Hippocampal formation (tissue), 2 donors: Measurements from ENCODE around the gene TMEM256.
A peak's percentile ranks its signal among the peaks of the same experiment; 100 is the strongest.
"Not testable (repeated sequence)": the region's sequence is repeated elsewhere in the genome, so short reads cannot be mapped to it uniquely, and the experiment has no call there.

Source experiments
- DNase-seq, 2 donors: peaks; one replicate each; lab custom pipeline; 2025; lab: John Stamatoyannopoulos, UW

Gene TMEM256

DNA sequence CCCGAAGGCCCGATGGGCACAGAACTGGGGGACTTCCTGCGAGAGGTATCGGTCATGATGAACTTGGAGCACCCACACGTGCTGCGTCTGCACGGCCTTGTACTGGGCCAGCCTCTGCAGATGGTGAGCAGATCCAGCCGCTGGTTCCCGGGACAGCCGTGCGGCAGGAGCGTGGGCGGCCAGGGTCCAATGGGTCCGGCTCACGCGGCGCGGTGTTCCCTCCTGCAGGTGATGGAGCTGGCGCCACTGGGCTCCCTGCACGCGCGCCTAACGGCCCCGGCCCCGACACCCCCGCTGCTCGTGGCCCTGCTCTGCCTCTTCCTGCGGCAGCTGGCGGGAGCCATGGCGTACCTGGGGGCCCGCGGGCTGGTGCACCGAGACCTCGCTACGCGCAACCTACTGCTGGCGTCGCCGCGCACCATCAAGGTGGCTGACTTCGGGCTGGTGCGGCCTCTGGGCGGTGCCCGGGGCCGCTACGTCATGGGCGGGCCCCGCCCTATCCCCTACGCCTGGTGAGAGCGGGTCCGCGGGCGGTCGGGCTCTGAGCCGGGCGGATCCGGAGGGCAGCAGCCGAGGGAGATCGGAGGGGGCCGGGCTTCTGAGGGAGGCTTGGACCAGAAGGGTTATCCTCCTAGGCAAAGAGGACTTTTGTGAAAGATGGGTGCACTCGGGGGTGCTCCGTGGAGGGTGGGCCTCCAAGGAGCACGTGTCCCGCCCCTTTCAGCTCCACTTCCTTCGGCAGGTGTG lies 20.0 kb downstream of the TMEM256 start:
- no peak for DNase-seq

DNA sequence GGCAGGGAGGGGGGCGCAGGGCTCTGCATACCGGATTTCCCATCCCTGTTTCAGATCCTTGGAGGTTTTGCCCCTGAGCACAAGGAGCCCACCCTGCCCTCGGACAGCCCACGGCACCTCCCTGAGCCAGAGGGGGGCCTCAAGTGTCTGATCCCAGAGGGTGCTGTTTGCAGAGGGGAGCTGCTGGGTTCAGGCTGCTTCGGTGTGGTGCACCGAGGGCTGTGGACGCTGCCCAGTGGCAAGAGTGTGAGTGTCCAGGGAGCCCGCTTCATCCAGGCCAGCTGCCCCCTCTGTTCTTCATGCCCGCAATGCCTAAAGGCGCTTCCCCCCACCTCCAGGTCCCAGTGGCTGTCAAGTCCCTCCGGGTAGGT lies 20.5 kb downstream of the TMEM256 start:
- DNase-seq, result no peak

DNA sequence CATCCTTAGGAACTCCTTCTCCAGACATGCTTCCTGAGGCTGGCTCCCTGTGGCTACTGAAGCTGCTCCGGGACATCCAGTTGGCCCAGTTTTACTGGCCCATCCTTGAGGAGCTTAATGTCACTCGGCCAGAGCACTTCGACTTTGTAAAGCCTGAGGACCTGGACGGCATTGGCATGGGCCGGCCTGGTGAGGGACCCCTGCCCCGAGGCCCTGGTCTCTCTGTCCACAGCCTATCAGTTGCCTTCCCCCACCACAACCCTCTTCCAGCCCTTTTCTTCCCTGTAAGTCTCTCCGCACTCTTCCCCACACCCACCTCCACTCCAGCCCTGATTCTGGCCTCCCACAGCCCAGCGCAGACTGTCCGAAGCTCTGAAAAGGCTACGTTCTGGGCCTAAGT lies 21.0 kb downstream of the TMEM256 start:
- DNase-seq, result no peak

GRCh38 chr17:7380855-7381683 lies 22.8 kb downstream of the TMEM256 start, which contains the start of gene TNK1:
TNK1 (plus strand) TSS chr17:7381089; CDS start chr17:7382927, 1,838 bp downstream.
- no peak for DNase-seq

GRCh38 chr17:7380321-7380720 lies 23.6 kb downstream of the TMEM256 start:
- DNase-seq, result no peak

DNA sequence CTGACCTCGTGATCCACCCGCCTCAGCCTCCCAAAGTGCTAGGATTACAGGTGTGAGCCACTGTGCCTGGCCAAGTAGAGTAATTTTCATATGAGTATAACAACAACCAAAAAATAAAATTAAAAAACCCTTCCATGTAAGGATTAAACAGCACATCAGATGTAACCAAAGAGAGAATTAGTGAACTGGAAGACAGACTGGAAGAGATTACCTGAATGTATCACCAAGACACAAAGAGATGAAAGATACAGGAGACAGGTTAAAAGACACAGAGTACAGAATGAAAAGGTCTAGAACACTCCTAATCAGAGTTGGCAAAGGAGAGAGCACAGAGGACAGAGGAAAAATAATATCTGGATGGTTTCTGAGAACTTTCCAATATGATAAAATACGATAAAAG lies 24.8 kb downstream of the TMEM256 start:
- DNase-seq, result no peak

DNA sequence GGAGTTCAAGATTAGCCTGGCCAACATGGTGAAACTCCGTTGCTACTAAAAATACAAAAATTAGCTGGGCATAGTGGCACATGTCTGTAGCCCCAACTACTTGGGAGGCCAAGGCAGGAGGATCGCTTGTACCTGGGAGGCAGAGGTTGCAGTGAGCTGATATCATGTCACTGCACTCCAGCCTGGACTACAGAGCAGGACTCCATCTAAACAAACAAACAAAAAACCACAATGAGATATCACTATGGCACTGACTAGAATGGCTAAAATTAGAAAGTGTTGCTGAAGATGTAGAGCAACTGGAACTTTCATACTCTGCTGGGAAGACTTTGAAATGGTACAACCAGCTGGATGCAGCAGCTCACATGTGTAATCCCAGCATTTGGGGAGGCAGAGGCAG lies 29.5 kb downstream of the TMEM256 start:
- DNase-seq, result no peak

DNA sequence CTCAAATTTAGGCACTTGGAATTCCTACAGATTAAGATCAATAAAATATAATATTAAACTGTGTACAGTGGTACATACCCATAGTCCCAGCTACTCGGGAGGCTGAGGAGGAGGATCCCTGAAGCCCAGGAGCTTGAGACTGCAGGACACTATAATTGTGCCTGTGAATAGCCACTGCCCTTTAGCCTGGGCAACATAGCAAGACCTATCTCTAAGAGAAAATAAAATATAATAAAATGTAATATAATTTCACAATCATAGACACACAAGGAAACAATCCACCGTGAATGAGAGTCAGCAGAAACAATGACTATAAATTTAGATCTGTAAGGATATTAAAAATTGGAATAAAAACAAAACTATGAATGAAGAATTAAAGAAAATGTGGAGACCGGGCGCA lies 33.0 kb downstream of the TMEM256 start:
- DNase-seq, result no peak

DNA sequence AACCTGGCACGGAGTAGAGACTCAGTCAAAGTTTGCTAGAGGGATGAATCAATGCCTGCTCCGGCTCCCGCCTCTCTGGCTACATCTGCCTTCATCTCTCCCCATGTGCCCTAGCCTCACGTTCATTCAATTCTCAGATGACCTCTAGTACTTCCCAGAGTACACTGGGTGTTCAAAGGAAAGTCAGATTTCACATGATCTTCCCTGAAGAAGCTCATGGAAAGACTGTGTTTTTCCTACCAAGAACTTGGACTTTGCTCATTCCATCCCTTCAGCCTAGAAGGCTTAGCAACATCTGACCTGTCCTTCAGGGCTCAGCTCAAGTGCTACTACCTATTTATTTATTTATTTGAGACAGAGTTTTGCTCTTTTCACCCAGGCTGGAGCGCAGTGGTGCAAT lies 34.1 kb downstream of the TMEM256 start:
- no peak for DNase-seq

- not testable (repeated sequence) for DNase-seq
These were observed 35.3 kb downstream of the TMEM256 start for GRCh38 chr17:7368599-7368994.

- no peak for DNase-seq
These were observed 35.8 kb downstream of the TMEM256 start for GRCh38 chr17:7367918-7368598.

GRCh38 chr17:7367083-7367482 lies 36.8 kb downstream of the TMEM256 start:
- no peak for DNase-seq

DNA sequence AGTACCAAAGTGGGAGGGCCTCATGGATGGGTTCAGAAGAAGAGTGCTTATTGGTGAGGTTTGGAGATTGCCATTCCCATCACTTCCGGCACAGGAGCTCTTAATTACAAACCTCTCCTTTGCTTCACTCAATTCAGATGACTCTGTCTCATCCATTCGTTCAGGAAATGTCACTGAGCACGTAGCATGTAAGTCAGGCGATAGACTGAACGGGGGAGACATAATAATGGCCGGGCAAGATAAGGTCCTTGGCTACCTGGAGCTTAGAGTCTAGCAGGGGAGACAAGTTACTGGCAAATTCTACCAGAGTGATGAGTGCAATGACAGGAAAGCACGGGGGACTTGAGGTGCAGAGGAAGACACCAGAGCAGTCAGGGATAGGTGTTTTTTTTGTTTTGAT lies 37.9 kb downstream of the TMEM256 start:
- DNase-seq, result not testable (repeated sequence)

DNA sequence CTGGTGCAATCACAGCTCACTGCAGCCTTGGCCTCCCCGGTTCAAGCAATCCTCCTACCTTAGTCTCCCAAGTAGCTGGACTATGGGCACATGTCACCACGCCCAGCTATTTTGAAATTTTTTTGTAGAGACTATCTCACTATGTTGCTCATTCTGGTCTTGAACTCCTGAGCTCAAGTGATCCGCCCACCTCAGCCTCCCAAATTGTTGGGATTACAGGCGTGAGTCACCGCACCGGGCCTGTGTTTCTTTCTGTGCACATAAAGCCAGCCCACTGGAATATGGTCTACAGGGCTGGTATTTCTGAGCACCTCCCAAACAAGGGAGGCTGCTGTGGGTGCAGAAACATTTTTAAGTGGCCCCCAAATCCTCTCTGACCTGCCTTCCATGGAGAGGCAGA lies 40.6 kb downstream of the TMEM256 start:
- DNase-seq, result no peak

GRCh38 chr17:7361906-7362305 lies 42.0 kb downstream of the TMEM256 start:
- DNase-seq, result no peak

GRCh38 chr17:7357381-7357780 lies 46.5 kb downstream of the TMEM256 start:
- no peak for DNase-seq

- DNase-seq, result no peak
These were observed 47.1 kb downstream of the TMEM256 start for GRCh38 chr17:7356756-7357155.

- DNase-seq, result peak in 1 of 2 donors; percentile 69
These were observed 47.8 kb downstream of the TMEM256 start for GRCh38 chr17:7356072-7356549.

GRCh38 chr17:7355573-7355972 lies 48.3 kb downstream of the TMEM256 start:
- no peak for DNase-seq

- DNase-seq, result peak in 1 of 2 donors; percentile 42
These were observed 48.8 kb downstream of the TMEM256 start, which contains the start of gene TMEM95 for GRCh38 chr17:7355053-7355452. TMEM95 (plus strand) TSS chr17:7355156; CDS start chr17:7355205, 49 bp downstream.

GRCh38 chr17:7354262-7354843 lies 49.5 kb downstream of the TMEM256 start:
- DNase-seq, result no peak
